GM23248 (cell line): Measurements from ENCODE around the gene ABCC3.

Source experiments
- EZH2 ChIP-seq: fragments of 200-600 bp; sonication (generic); IDR thresholded peaks from 2 replicates; pipeline ENCODE4 v1.6.1; 2018; ENCODE audit warnings: antibody characterized with exemption, mild to moderate bottlenecking; ENCODE audit not compliant: insufficient read depth, poor library complexity, severe bottlenecking
- EZH2phosphoT487 ChIP-seq: fragments of 200-600 bp; sonication (generic); IDR thresholded peaks from 2 replicates; pipeline ENCODE4 v1.6.1; 2018; ENCODE audit warnings: antibody characterized with exemption, moderate library complexity, mild to moderate bottlenecking, low read depth; ENCODE audit not compliant: insufficient read depth

DNA sequence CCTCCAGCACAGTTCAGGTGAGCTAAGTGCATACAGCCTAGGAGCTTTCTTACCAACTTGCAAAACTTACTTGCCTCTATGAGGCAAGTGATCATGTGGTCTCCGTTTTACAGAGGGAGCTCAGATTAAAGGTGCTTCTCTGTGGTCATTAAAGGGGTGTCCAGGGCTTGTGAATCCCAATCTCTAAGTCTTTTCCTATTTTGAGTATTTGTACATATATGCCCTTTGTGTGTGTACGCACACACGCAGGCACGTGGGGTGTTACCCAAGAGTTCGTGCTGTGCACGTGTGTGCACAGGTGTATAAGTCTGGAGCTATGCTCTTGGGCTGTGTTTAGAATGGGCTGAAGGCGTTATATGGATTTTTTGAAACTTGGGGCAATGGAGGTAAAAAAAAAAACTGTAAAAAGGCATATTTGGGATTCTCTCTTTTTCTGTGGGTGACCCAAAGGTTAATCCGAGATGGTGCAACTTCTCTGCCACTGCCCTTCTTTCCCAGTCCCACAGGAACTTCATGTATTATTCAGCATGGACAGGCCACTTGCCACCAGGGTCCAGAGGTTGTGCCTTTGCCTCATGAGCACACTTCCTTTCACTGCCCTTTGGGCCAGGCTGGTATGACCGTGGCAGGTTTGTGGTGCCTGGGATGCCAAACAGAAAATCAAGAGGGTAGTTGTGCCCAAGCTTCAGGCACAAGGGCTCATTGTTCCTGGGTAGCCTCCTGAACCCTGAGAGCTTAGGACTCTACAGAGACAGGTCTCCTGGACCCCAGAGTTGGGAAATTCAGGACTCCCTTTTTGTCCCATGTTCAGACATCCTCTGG is 1.5 kb downstream of the ABCC3 start:
- no peak for TF ChIP-seq EZH2
- no peak for TF ChIP-seq EZH2phosphoT487
